ENCODE measurements around the gene MED13L. TPM values are rescaled to one million over a fixed set of nuclear protein-coding genes. Genes with fewer than 3 reads are reported as not detected.
A peak's percentile ranks its signal among the peaks of the same experiment; 100 is the strongest.

The MED13L gene
- total RNA-seq, 1 donor from 2014 or later, result 141 TPM

DNA sequence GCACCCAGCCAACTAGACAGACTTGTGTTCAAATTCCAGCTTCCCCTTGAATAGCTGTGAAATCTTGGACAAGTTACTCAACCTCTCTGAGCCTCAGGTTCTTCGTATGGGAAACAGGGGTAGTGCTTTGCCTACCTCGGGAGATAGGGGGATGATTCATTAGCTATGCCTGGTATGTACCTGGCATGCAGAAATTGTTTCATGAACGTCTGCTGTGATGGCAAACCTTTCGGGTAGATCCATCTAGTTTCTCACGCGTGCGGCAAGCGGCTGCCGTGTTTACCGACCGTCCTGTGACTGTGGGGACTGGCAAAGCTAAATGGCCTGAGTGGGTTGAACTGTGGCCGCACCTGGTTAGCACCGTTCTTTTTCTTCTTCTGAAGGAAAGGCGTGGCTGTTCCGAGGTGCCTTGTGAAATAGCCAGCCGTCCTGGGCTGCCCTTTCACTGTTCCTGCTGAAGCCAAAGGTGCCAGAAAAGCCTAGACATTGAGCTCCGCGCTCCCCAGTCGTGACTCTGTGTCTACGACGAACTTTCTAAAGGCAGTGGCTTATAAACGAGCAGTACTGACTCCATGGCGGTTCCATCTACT lies 40.6 kb upstream of the MED13L start:
- TF ChIP-seq, protein P1, sequence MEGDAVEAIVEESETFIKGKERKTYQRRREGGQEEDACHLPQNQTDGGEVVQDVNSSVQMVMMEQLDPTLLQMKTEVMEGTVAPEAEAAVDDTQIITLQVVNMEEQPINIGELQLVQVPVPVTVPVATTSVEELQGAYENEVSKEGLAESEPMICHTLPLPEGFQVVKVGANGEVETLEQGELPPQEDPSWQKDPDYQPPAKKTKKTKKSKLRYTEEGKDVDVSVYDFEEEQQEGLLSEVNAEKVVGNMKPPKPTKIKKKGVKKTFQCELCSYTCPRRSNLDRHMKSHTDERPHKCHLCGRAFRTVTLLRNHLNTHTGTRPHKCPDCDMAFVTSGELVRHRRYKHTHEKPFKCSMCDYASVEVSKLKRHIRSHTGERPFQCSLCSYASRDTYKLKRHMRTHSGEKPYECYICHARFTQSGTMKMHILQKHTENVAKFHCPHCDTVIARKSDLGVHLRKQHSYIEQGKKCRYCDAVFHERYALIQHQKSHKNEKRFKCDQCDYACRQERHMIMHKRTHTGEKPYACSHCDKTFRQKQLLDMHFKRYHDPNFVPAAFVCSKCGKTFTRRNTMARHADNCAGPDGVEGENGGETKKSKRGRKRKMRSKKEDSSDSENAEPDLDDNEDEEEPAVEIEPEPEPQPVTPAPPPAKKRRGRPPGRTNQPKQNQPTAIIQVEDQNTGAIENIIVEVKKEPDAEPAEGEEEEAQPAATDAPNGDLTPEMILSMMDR (IDR thresholded peaks at IDR 0.05; ENCODE audit: unreplicated experiment), result no peak
- DNase-seq (ENCODE audit: low spot score, unreplicated experiment), result no peak
- peaks cover 10% of the 10 kb centered on the region for H3K27me3 Mint-ChIP-seq
- H3K4me1 Mint-ChIP-seq (ENCODE audit: low read depth), result peaks cover 40% of the 10 kb centered on the region
- H3K27ac Mint-ChIP-seq, result peak overlapping the region; percentile 79
- no peaks in the 10 kb centered on the region for H3K9me3 Mint-ChIP-seq (ENCODE audit: low read depth)
- no peak overlapping the region for H3K4me3 Mint-ChIP-seq (ENCODE audit: low read depth)
- no peaks in the 10 kb centered on the region for H3K36me3 Mint-ChIP-seq (ENCODE audit: insufficient read depth)

GRCh38 chr12:116317139-116317538 lies 39.6 kb upstream of the MED13L start:
- H3K27me3 Mint-ChIP-seq, result peaks cover 10% of the 10 kb centered on the region

DNA sequence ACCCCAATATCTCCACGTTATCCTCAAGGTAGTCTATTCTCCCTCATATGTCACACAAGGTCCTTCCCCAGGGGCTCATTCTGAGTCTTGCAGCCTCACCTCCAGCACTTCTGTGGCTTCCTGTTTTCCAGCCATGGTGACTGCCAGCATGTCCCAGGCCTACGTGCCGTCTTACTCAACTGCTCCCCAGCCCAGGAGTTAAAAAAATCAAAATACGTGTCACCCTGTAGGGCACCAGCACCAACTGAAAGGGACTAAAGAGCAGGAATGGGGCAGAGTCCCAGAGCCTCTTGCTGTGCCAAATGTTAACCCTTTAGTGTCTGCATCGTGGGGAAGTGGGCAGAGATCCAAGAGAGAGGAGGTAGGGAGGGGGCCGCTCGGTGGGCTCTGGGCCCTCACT lies 37.0 kb upstream of the MED13L start:
- Mint-ChIP-seq H3K9me3 (ENCODE audit: low read depth) (peaks cover 4% of the 10 kb centered on the region), H3K4me1 (ENCODE audit: low read depth) (peaks cover 30% of the 10 kb centered on the region), H3K36me3 (ENCODE audit: insufficient read depth) (no peaks in the 10 kb centered on the region), H3K4me3 (ENCODE audit: low read depth) (no peak overlapping the region), H3K27me3 (peaks cover 8% of the 10 kb centered on the region), H3K27ac (no peak overlapping the region)
- TF ChIP-seq, protein P1 (IDR thresholded peaks at IDR 0.05; ENCODE audit: unreplicated experiment), result no peak
- DNase-seq (ENCODE audit: low spot score, unreplicated experiment), result no peak

More at GRCh38 chr12:116317139-116317538, 39.6 kb upstream of the MED13L start:
- Mint-ChIP-seq H3K4me3 (ENCODE audit: low read depth) (no peak overlapping the region), H3K4me1 (ENCODE audit: low read depth) (peaks cover 43% of the 10 kb centered on the region), H3K9me3 (ENCODE audit: low read depth) (no peaks in the 10 kb centered on the region), H3K36me3 (ENCODE audit: insufficient read depth) (no peaks in the 10 kb centered on the region), H3K27ac (no peak overlapping the region)
- no peak for DNase-seq (ENCODE audit: low spot score, unreplicated experiment)
- TF ChIP-seq, protein P1 (IDR thresholded peaks at IDR 0.05; ENCODE audit: unreplicated experiment), result no peak

GRCh38 chr12:116313194-116313927 lies 35.9 kb upstream of the MED13L start:
- no peaks in the 10 kb centered on the region for H3K36me3 Mint-ChIP-seq (ENCODE audit: insufficient read depth)
- no peak for DNase-seq (ENCODE audit: low spot score, unreplicated experiment)
- H3K27me3 Mint-ChIP-seq, result peaks cover 3% of the 10 kb centered on the region
- H3K9me3 Mint-ChIP-seq (ENCODE audit: low read depth), result peaks cover 4% of the 10 kb centered on the region
- peak overlapping the region; percentile 2 for H3K27ac Mint-ChIP-seq
- no peak overlapping the region for H3K4me3 Mint-ChIP-seq (ENCODE audit: low read depth)
- TF ChIP-seq, protein P1 (IDR thresholded peaks at IDR 0.05; ENCODE audit: unreplicated experiment), result no peak
- peaks cover 26% of the 10 kb centered on the region for H3K4me1 Mint-ChIP-seq (ENCODE audit: low read depth)

DNA sequence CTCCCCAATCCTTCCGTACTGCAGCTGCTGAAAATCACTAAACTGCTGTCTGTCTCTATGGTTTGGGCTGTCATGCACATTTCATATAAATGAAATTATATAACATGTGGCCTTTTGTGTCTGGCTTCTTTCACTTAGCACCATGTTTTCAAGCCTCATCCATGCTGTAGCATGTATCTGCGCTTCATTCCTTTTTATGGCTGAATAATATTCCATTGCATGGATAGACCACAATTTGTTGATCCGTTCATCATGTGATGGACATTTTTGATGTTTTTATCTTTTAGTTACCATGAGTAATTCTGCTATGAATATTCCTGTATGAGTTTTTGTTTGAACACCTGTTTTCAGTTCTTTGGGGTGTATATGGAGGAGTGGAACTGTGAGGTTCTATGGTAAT lies 32.6 kb upstream of the MED13L start:
- H3K4me1 Mint-ChIP-seq (ENCODE audit: low read depth), result peaks cover 19% of the 10 kb centered on the region
- H3K9me3 Mint-ChIP-seq (ENCODE audit: low read depth), result peaks cover 4% of the 10 kb centered on the region
- no peak overlapping the region for H3K4me3 Mint-ChIP-seq (ENCODE audit: low read depth)
- DNase-seq (ENCODE audit: low spot score, unreplicated experiment), result no peak
- no peak overlapping the region for H3K27ac Mint-ChIP-seq
- H3K27me3 Mint-ChIP-seq, result no peaks in the 10 kb centered on the region
- H3K36me3 Mint-ChIP-seq (ENCODE audit: insufficient read depth), result no peaks in the 10 kb centered on the region
- TF ChIP-seq, protein P1 (IDR thresholded peaks at IDR 0.05; ENCODE audit: unreplicated experiment), result no peak
